GM21576 (cell line): ENCODE data around the gene ACTBL2.

ENCODE experiments used
- ATAC-seq: cut with Tn5 transposase; IDR thresholded peaks from one replicate; pipeline ENCODE4 v1.9.1; 2021; ENCODE audit warnings: mild to moderate bottlenecking, moderate library complexity; ENCODE audit not compliant: unreplicated experiment

ACTBL2 gene

GRCh38 chr5:57450991-57451876 lies 31.4 kb downstream of the ACTBL2 start:
- ATAC-seq: no peak

- ATAC-seq: no peak
Measured at GRCh38 chr5:57448751-57449150, 33.9 kb downstream of the ACTBL2 start.

- ATAC-seq: no peak
Measured at GRCh38 chr5:57448287-57448686, 34.3 kb downstream of the ACTBL2 start.

- no peak for ATAC-seq
Measured at GRCh38 chr5:57447658-57448057, 35.0 kb downstream of the ACTBL2 start.

- ATAC-seq: no peak
Measured at GRCh38 chr5:57446966-57447365, 35.6 kb downstream of the ACTBL2 start.

- ATAC-seq: no peak
Measured at GRCh38 chr5:57445705-57446037, 36.9 kb downstream of the ACTBL2 start.

- ATAC-seq: no peak
Measured at GRCh38 chr5:57445006-57445704, 37.5 kb downstream of the ACTBL2 start.

GRCh38 chr5:57442080-57442839 lies 40.4 kb downstream of the ACTBL2 start:
- no peak for ATAC-seq

GRCh38 chr5:57441557-57441956 lies 41.1 kb downstream of the ACTBL2 start:
- no peak for ATAC-seq

- ATAC-seq: no peak
Measured at GRCh38 chr5:57439601-57440000, 43.0 kb downstream of the ACTBL2 start.

GRCh38 chr5:57437976-57438805 lies 44.4 kb downstream of the ACTBL2 start:
- no peak for ATAC-seq

GRCh38 chr5:57436586-57436985 lies 46.0 kb downstream of the ACTBL2 start:
- ATAC-seq: no peak

GRCh38 chr5:57435701-57436134 lies 46.9 kb downstream of the ACTBL2 start:
- no peak for ATAC-seq

GRCh38 chr5:57434683-57435082 lies 47.9 kb downstream of the ACTBL2 start:
- no peak for ATAC-seq

- no peak for ATAC-seq
Measured at GRCh38 chr5:57434227-57434640, 48.4 kb downstream of the ACTBL2 start.

- no peak for ATAC-seq
Measured at GRCh38 chr5:57432876-57433275, 49.7 kb downstream of the ACTBL2 start.

- no peak for ATAC-seq
Measured at GRCh38 chr5:57431759-57432158, 50.9 kb downstream of the ACTBL2 start.
